ENCODE measurements around the gene ATG4C. TPM values are rescaled to one million over a fixed set of nuclear protein-coding genes. Genes with fewer than 3 reads are reported as not detected.

The ATG4C gene
- total RNA-seq, 2 donors from 2014 or later = 23.8 to 32.8 TPM

- Histone ChIP-seq H3K4me1 (ENCODE audit: control insufficient read depth, insufficient read depth, low read length) (no peaks in the 10 kb centered on the region), H3K9ac (ENCODE audit: extremely low read depth, low read length, poor library complexity, severe bottlenecking) (no peak overlapping the region), H3K36me3 (ENCODE audit: control insufficient read depth, insufficient read depth, low read length) (no peaks in the 10 kb centered on the region), H3K27me3 (ENCODE audit: control insufficient read depth, insufficient read depth, low read length, poor library complexity, severe bottlenecking) (no peaks in the 10 kb centered on the region), H3K27ac (ENCODE audit: low read depth, low read length) (no peak overlapping the region), H3K9me3 (ENCODE audit: control insufficient read depth, low read length) (no peaks in the 10 kb centered on the region), H3K4me3 (ENCODE audit: low read length) (no peak overlapping the region)
- Mint-ChIP-seq H3K27me3 (ENCODE audit: insufficient read depth) (no peaks in the 10 kb centered on the region), H3K9me3 (no peaks in the 10 kb centered on the region), H3K27ac (no peak overlapping the region), H3K4me3 (no peak overlapping the region), H3K36me3 (ENCODE audit: low read depth) (no peaks in the 10 kb centered on the region), H3K4me1 (peaks cover 9% of the 10 kb centered on the region)
- TF ChIP-seq, protein P1, sequence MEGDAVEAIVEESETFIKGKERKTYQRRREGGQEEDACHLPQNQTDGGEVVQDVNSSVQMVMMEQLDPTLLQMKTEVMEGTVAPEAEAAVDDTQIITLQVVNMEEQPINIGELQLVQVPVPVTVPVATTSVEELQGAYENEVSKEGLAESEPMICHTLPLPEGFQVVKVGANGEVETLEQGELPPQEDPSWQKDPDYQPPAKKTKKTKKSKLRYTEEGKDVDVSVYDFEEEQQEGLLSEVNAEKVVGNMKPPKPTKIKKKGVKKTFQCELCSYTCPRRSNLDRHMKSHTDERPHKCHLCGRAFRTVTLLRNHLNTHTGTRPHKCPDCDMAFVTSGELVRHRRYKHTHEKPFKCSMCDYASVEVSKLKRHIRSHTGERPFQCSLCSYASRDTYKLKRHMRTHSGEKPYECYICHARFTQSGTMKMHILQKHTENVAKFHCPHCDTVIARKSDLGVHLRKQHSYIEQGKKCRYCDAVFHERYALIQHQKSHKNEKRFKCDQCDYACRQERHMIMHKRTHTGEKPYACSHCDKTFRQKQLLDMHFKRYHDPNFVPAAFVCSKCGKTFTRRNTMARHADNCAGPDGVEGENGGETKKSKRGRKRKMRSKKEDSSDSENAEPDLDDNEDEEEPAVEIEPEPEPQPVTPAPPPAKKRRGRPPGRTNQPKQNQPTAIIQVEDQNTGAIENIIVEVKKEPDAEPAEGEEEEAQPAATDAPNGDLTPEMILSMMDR (conservative IDR thresholded peaks at IDR 0.05) = no peak
- 91 to 100% methylated on average over 4 to 6 of the region's 6 CpGs for WGBS, 2 experiments (ENCODE audit: insufficient coverage in 1 of 2, insufficient read length in 1 of 2)
- DNase-seq = no peak
Observed at GRCh38 chr1:62891956-62892562, 108.1 kb downstream of the ATG4C start.

DNA sequence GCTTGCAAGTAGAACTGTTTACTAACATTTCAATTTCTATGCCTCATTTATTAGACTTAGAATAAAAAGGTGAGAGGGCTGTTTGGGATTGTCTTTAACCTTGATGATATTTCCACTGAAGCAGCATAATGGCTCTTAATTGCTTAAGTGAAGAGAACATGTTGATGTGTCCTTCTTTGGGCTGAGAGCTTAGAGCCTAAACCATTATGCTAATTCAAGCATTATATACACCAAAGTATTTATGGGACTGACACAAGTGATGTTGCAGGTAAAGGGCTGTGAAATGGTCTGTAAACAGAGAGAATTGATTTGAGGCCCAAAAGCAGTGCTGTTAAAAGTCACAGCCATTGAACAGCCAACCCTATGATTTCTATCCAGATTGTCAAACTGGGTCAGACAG is 113.9 kb downstream of the ATG4C start:
- no peaks in the 10 kb centered on the region for H3K4me1 ChIP-seq (ENCODE audit: control insufficient read depth, insufficient read depth, low read length)
- H3K9ac ChIP-seq (ENCODE audit: extremely low read depth, low read length, poor library complexity, severe bottlenecking) = no peak overlapping the region
- Mint-ChIP-seq H3K27ac (no peak overlapping the region), H3K4me1 (peaks cover 5% of the 10 kb centered on the region), H3K27me3 (ENCODE audit: insufficient read depth) (no peaks in the 10 kb centered on the region), H3K4me3 (no peak overlapping the region), H3K36me3 (ENCODE audit: low read depth) (no peaks in the 10 kb centered on the region), H3K9me3 (no peaks in the 10 kb centered on the region)
- H3K36me3 ChIP-seq (ENCODE audit: control insufficient read depth, insufficient read depth, low read length) = no peaks in the 10 kb centered on the region
- H3K9me3 ChIP-seq (ENCODE audit: control insufficient read depth, low read length) = no peaks in the 10 kb centered on the region
- no peaks in the 10 kb centered on the region for H3K27me3 ChIP-seq (ENCODE audit: control insufficient read depth, insufficient read depth, low read length, poor library complexity, severe bottlenecking)
- TF ChIP-seq, protein P1 (conservative IDR thresholded peaks at IDR 0.05) = no peak
- no peak overlapping the region for H3K27ac ChIP-seq (ENCODE audit: low read depth, low read length)
- no peak for DNase-seq
- H3K4me3 ChIP-seq (ENCODE audit: low read length) = no peak overlapping the region

GRCh38 chr1:62900566-62900965 is 116.6 kb downstream of the ATG4C start:
- Mint-ChIP-seq H3K9me3 (no peaks in the 10 kb centered on the region), H3K4me3 (no peak overlapping the region), H3K27ac (no peak overlapping the region), H3K27me3 (ENCODE audit: insufficient read depth) (no peaks in the 10 kb centered on the region), H3K4me1 (peaks cover 5% of the 10 kb centered on the region), H3K36me3 (ENCODE audit: low read depth) (no peaks in the 10 kb centered on the region)
- H3K27me3 ChIP-seq (ENCODE audit: control insufficient read depth, insufficient read depth, low read length, poor library complexity, severe bottlenecking) = no peaks in the 10 kb centered on the region
- peak; percentile 50 for DNase-seq
- H3K4me3 ChIP-seq (ENCODE audit: low read length) = no peak overlapping the region
- WGBS, 2 experiments (ENCODE audit: insufficient coverage in 1 of 2, insufficient read length in 1 of 2) = 97 to 100% methylated on average over 1 of the region's 1 CpG
- H3K36me3 ChIP-seq (ENCODE audit: control insufficient read depth, insufficient read depth, low read length) = no peaks in the 10 kb centered on the region
- no peaks in the 10 kb centered on the region for H3K9me3 ChIP-seq (ENCODE audit: control insufficient read depth, low read length)
- TF ChIP-seq, protein P1 (conservative IDR thresholded peaks at IDR 0.05) = no peak
- no peaks in the 10 kb centered on the region for H3K4me1 ChIP-seq (ENCODE audit: control insufficient read depth, insufficient read depth, low read length)
- no peak overlapping the region for H3K9ac ChIP-seq (ENCODE audit: extremely low read depth, low read length, poor library complexity, severe bottlenecking)
- no peak overlapping the region for H3K27ac ChIP-seq (ENCODE audit: low read depth, low read length)

Data from endodermal cell (in vitro differentiated cells).